OCI-M2 (cell line): ENCODE results near the gene ATP5PB.

Experiments used
- DNase-seq: peaks from one replicate; lab custom pipeline; 2025; ENCODE audit not compliant: unreplicated experiment; lab: John Stamatoyannopoulos, UW

Gene ATP5PB

DNA sequence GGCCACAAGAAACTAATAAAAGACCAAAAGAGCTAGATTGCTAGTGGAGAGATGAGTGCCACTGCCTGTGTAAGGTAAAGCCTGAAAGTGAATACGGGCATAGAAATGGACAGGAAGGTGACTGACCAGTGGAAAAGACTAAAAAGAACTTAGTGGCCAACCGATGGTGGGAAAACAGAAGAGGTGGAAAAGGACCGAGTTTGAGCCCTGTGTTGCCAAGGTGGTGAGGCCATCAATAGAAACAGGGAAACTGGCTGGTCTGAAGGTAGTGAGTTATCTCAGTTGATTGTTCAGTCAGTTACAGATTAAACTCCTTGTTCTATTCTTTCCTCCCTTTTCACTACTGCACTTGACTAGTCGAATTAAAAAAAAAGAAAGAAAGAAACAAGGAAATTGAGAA lies 2.7 kb upstream of the ATP5PB start:
- DNase-seq, result no peak

DNA sequence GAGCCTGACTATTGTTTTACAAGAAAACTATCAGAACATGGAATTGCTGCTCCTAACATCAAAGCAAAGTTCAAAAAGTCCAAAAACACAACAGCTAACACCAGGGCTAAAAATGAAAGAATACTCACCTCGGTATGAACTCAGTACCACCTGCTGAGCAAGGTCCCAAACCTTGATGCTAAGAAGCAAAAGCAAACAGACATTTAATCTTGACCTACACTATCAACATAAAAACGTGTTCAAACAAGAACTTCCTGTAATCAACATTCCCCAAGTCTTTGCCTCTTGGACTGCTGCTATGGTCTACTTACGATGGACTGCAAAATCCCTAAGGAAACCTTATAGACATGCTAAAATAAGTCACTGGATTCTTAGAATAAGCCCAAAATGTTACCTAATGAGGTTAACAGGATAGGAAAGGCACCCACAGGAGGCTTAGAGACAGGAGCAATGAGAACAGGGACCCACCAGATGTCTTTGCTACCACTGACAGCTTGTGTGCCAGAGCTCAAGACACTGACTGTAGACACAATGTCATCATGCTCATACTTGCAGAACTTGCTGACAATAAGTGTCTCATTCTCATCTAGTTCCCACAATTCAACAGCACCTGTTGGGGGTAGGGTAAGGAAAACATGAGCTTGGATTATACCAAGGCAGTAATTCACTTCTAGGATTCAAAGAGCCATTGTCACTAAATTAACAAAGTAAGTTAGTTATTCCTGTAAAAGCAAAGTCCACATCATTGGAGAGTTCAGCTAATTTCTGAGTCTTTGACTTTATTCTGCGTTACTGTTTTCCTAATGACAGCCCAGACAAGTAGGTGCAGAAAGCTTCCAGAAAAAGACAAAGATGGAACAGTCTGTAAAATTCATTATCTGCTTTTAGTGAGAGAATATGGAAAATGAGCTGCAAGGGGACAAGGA lies 2.0 kb upstream of the ATP5PB start:
- no peak for DNase-seq

DNA sequence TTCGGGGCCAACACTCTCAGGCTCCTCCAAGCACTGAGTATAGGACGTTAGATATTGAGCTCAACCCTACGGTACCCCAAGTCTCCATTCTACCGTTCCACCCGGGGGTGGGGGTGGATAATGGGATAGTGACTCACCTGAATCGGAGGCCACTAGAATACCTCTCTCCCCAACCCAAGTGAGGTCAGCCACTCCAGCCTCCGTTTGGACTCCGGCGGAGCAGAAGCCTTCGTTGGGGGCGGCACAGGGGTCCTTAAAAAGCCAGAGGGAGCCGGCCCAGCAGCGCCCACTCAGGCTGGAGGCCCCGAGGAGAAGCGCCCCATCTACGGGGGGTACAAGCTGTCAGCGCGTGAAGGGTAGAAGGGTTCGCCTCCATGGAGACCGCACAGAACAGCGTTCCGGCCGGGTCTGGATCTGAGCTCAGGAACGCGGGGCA lies 764 bp upstream of the ATP5PB start:
- DNase-seq, result no peak

DNA sequence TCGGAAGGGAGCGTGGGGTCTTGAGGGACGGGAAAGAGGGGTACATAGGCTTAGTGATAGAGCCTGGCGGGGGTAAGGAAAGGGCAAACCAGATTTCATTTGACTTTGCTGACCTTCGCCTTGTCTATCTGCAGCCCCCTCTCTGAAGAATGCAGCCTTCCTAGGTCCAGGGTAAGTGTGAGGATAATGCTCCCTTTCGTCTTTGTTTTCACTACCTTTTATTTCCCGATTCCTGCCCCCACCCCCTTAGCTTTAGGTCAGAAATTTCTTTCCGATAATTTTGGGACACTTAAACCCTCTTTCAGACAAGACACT lies 396 bp downstream of the ATP5PB start:
- no peak for DNase-seq

DNA sequence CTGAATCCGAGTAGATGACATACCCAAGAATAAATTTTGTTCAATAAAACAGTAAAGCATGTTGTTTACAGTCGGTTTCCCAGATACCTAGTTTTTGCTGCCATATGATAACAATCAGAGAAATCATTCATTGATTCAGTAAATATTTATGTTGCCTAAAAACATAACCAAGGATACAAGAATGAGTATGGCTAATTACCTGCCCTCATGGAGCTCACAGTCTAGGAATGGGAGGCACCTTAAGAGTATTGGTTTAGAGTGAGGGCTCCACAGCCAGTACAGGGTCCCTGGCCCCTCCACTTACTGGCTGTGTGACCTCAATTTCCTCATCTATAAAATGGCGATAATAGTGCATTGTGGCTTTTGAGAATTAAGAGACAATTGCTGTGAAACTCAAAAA lies 921 bp downstream of the ATP5PB start:
- no peak for DNase-seq

DNA sequence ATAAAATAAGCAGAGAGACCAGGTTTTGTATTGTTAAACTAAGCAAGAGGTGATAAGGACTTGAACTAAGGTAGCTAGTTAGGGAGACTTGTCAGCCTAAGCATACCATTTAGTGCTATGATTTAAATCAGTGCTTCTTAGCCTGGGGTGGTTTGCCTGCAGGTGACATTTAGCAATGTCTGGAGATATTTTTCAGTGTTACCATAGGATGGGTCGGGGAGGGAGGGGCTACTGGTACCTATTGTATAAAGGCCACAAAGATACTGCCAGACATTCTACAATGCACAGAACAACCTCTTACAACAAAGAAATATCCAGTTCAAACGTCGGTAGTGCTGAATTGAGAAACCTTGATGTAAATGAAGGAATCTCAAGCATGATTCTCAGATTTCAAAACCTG lies 3.3 kb downstream of the ATP5PB start:
- DNase-seq, result no peak

DNA sequence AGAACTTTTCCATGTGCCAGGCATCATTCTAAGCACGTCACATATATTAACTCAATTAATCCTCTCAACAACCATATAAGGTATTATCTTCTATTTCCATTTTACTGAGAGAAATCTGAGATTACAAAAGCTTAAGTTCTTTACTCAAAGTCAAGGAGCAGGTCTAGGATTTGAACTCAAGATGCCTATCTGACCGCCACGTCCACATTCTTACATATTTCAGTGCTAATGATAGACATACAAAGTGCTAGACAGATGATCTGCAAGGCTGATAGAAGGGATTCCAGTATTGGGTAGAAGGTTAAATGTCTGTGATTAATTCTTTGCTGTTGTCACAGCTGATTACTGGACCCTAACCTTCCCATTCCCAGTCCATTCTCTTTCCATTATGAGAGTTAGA lies 4.4 kb downstream of the ATP5PB start:
- DNase-seq, result no peak

DNA sequence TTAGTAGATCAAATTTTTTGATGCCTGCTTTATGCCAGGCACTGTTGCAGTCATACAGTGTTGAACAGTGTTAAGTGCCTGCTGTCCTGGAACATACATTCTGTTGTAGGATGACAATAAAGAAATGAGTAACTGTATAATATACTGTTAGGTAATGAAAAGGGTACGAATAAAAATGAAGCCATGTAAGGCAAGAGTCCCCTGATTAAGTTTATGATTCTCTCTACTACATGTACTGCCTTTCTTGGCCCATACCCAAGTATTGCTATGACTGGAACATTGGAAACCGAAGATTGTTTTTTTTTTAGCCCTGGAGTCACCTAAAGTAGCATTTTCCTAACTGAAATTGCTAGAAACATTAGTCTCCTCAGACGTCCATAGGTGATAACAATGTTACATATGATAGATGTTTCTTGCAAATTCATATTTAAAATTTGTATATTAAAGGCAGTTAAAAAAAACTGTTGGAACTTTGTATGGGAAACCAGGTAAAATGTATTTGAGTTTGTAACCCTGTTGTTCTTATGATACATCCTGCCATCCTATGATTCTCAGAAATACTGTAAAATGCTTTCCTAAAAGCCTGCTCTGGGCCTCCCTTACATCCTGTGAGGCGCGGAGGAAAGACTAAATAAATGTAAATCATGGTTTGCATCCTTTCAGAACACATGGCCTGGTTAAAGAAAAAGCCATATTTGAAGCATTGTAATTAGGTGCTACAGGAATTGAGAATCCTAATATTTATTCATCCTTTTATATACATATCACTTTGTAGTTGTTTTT lies 5.8 kb downstream of the ATP5PB start:
- DNase-seq, result no peak

DNA sequence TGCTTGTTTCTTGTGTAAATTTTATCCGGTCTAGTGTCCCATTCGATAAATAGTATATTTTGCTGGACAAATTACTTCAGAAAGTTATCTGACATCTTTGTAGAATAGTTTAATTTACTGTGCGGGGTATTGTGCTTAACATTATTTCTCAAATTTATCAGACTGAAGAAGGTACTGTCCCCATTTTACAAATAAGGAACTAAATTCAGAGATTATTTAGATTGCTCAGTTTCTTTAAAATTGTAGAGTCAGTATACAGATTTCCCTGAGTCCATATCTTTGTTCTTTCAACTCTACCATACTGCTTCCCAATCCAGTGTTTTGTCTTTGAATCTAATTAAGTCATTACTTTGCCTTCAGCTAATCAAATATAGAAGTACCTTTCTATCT lies 6.4 kb downstream of the ATP5PB start:
- no peak for DNase-seq

DNA sequence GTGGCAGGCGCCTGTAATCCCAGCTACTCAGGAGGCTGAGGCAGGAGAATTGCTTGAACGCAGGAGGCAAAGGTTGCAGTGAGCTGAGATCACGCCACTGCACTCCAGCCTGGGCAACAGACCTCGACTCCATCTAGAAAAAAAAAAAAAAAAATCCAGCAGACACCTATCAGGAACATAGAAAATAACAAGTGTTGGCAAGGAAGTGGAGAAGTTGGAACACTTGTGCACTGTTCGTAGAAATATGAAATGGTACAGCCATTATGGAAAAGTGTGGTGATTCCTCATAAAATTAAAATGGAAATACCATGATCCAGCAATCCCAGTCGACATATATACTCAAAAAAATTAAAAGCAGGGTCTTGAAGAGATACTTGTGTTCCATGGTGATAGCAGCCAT lies 12.5 kb downstream of the ATP5PB start:
- no peak for DNase-seq

DNA sequence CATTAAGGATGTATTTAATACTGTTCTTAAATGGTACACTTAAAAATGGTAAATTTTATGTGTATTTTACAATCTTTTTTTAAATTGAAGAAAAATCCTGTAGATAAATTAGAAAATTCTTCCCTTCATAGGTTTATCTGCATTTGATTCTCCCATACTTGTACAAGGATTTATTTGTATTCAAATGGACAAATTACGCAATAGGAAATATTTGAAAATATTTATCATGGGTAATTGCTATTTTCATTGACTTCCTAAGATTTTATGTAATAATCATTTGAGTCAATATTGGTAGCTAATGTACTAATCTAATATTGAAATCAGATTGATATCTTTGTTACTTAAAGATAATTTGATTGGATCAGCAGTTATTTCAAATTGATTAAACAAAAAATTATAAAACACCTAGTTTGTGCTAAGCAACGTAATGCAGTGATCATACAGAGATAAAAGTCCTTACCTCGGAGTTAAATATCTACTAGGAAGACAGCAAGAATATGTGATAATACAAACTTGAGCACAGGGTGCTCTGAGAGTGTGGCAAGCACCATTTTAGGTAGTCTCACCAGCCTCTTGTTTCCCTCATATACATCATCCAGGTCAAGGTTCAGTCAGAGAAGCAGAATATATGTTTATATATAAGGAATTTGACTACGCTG lies 13.2 kb downstream of the ATP5PB start:
- DNase-seq, result no peak

DNA sequence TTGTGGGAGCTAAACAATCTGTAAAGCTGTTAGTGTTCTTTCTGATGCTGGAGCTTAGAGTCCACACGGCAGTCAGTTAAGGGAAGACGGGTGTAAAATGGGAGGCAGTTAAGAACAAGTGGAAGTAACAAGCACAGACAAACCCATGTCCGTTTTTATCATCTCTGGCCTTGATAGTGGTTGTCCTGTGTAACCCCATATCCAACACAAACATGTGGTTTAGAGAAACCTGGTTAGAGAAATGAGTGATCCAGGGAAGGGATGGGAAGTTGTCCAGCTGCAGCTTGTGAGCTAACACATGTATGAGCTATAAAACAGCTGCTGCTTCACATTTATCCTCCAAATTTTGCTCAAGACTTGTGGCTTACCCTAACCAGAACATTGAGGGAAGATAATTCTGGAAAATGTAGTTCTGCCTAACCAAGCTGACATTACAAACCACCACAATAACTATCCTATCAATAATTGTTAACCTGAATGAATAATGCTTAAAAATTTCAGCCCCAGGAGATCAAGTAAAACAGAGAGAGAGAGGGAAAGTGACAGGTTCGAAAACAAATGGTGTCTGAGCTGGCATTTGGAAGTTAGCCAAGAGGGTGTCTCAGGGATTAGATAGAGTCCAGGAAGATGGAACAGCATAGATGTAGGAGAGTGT lies 13.9 kb downstream of the ATP5PB start:
- no peak for DNase-seq

DNA sequence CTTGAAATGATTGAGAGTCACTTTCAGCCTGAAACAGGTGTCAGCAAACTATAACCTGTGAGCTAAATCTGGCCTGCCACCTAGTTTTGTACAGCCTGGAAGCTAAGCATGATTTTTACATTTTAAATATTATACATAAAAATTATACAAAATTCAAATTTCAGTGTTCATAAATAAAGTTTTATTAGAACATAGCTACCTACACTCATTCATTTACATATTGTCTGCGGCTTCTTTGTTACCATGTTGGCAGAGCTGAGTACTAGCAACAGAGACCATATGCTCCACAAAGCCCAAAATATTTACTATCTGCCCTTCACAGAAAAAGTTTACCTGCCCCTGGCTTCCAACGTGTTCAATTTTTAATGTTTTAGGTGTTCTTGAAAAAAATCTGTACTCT lies 16.5 kb downstream of the ATP5PB start:
- no peak for DNase-seq

DNA sequence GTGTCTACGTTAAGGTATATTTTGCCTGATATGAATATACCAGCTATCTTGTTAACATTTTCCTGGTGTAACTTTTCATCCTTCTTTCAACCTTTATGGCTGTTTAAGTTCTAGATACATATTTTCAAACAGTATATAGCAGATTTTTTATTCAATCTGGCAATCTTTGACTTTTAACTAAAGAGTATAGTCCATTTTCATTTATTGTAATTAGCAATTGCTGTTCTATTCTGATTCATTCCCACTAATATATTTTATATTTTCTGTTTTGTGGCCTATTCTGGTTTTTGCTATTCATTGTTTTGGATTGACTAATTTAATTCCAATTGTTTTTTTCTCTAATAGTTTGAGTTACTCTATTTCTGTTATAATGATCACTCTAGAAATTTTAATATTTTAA lies 17.2 kb downstream of the ATP5PB start:
- no peak for DNase-seq

DNA sequence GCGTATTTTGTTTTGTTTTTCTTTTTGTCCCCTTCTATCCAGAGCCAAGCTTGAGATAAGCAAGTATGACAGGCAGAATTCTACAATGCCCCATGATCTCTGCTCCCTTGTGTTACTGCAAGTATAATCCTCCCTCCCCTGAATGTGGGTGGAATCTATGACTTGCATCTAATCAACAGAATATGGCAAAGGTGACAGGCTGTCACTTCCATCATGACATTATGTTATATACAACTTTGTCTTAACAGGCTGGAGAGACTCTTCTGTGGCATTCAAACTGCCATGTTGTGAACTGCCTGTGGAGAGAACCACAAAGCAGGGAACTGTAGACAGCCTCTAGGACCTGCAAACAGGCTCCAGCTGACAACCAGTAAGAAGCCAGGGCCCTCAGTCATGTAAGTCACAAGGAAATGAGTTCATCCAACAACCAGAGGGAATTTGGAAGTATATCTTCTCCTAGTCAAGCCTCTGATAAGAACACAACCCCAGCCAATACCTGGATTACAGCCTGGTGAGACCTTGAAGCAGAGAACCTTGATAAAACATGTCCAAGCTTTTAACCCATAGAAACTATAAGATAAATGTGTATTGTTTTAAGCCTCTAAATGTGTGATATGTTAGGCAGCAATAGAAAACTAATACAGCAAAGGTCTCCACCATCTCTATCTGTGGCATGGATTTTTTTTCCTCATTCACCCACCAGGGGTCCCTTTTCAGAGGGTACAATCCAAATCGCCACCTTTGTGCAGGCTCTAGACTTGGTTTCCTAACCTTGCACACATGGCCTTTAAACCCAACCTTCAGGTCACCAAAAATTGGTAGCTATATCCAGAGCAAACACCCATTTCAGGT lies 18.8 kb downstream of the ATP5PB start:
- DNase-seq, result no peak

DNA sequence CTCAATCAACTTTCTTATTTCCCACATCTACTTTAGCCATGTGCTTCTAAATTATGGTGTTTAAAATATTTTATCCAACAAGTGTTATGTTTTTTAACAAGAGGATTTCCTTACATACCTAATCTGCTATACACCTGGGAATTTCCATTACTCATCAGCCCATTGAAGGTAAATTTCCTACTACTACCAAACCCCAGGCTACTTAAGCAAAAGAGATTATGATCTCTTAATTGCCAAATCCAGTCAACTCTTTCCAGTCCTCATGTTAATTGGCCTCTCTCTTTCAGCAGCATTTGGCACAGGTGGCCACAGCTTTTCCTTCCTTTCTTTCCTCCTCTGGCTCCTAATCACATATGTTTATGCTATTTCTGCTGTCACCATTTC lies 19.4 kb downstream of the ATP5PB start:
- DNase-seq, result no peak

DNA sequence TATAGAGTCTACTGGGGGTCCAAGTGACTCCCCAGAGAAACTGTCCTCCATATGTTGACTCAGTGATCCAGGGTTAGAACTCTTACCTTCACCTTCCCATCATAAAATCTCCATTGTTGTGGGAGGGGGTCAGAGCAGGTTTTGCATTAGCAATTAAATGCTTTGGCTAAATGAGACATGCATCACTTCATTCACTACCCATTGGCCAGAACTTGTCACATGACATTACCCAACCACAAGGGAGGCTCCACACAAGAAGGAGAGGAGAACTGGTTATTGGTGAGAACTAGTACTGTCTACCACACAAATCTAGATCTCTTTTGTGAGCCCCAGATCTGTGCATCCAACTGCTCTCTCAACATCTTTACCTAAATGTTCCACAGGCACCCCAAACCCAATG lies 20.3 kb downstream of the ATP5PB start:
- no peak for DNase-seq

DNA sequence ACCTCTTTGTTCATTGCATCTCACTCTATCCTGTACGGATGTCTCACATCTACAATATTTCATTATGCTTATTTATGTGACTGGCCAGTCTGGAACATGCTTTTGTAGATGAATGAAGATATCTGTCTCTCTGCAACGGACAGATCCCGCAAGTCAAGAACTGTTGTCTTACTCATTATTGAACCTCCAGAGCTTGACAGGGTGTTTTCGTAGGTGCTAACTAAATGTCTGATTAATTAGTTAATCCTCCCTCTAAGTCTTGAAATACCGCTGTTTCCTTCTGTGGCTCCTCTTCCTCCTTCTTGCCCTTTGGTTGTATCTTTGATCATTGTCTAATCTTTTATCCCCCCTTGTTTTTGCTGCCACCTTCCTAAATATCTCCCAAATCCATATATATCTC lies 21.3 kb downstream of the ATP5PB start:
- no peak for DNase-seq

DNA sequence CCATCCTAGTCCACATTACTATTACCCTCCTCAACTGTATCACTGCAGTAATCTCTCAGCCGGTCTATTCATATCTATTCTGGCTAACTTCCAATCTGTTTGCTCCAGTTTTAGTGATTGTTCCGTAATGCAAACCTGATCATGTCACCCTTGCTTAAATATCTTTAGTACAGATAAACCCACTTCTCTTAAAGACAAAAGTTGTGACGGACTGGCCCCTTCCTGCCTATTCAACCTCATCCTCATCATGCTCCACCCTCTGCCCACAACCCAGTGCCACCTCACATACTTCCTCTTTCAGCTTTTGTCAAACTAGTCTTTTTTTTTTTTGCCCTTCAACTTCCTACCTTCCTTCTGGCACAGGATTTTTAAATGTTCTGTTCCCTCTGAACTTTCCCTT lies 21.7 kb downstream of the ATP5PB start:
- no peak for DNase-seq

DNA sequence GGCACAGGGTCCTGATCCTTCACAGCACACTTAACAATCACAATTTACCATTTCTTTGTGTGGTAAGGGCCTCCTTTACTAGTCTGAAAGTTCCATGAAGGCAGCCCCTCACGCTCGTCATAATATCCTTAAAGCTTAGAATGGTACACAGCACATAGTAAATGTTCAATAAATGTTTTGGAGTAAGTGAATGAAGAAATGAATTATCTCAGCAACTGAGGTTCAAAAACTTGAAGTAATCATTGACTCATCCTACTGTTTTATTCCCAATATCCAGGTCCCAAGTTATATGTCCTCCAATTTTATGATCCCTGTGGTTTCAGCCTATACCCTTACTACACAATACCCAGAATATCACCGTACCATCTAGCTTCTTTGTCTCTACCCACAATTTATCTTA lies 22.3 kb downstream of the ATP5PB start:
- DNase-seq, result no peak

DNA sequence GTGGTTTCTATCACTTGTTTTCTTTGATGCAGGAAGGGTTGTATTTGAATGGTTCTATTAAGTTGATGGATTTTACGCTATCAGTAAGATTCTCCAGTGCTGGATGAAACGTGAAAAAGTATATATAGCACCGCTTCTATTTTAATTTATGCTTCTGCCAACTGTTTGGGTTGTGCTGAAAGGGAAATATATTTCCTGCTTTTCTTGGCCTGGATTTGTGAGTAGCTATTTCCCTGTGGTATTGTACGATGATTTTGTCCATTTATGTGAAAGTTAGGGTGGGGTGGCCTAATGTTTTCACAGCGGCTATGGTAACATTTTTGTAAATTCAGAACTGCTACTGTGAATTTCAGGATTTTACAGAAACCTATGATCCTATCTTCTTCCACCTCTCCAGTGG lies 24.8 kb downstream of the ATP5PB start:
- DNase-seq, result no peak
